HEK293 (cell line): Measurements from ENCODE around the gene NPHP4.

Source experiments
- CTCF ChIA-PET: fragments of 350-600 bp; formaldehyde crosslinking; extraction: SDS; loops from one replicate; lab custom pipeline; 2021; ENCODE audit warnings: antibody characterized with exemption; lab: Yijun Ruan, JAX
- POLR2A ChIA-PET: fragments of 300-600 bp; formaldehyde crosslinking; extraction: SDS; loops from one replicate; lab custom pipeline; 2020; ENCODE audit warnings: antibody characterized with exemption, inconsistent platforms; lab: Yijun Ruan, JAX
- H3K27ac ChIP-seq: fragments of 200-500 bp; sonication (Bioruptor generic); 2 replicates; pipeline ENCODE4 v1.5.1; 2014; ENCODE audit warnings: low read depth, low read length, control low read depth, inconsistent platforms; ENCODE audit errors: extremely low read depth
- H3K36me3 ChIP-seq, 2 experiments: fragments of 200-500 bp in 1 of 2; sonication (Bioruptor generic) in 1 of 2; 1 replicate in 1 of 2; 2 replicates in 1 of 2; pipeline ENCODE4 v1.5.1; 2014 to 2017; ENCODE audit warnings: inconsistent platforms in 2 of 2, low read length in 2 of 2; ENCODE audit not compliant: control insufficient read depth in 2 of 2, insufficient read depth in 1 of 2
- H3K4me1 ChIP-seq: fragments of 200-500 bp; sonication (Bioruptor generic); 2 replicates; pipeline ENCODE4 v1.5.1; 2014; ENCODE audit warnings: mild to moderate bottlenecking, low read length, inconsistent platforms; ENCODE audit not compliant: control insufficient read depth, insufficient read depth
- H3K4me3 ChIP-seq: 2 replicates; pipeline ENCODE4 v1.5.1; 2011; ENCODE audit warnings: low read depth, mild to moderate bottlenecking, control low read depth, low read length, moderate library complexity
- H3K9me3 ChIP-seq: fragments of 200-500 bp; sonication (Bioruptor generic); 2 replicates; pipeline ENCODE4 v1.5.1; 2014; ENCODE audit warnings: low read depth, low read length, inconsistent platforms; ENCODE audit not compliant: control insufficient read depth, insufficient read depth
- BCL11B ChIP-seq: fragments of 450-650 bp; formaldehyde crosslinking; IDR thresholded peaks from 2 replicates; pipeline ENCODE4 v1.5.1; 2016; ENCODE audit warnings: low read depth, missing biosample characterization, missing genetic modification characterization
- GLI2 ChIP-seq: fragments of 450-650 bp; formaldehyde crosslinking; IDR thresholded peaks from 2 replicates; pipeline ENCODE4; 2017; ENCODE audit warnings: missing biosample characterization, missing genetic modification characterization, low read depth, borderline replicate concordance
- GLIS1 ChIP-seq: fragments of 450-650 bp; formaldehyde crosslinking; IDR thresholded peaks from 2 replicates; pipeline ENCODE4 v1.5.1; 2016; ENCODE audit warnings: missing biosample characterization, missing genetic modification characterization
- HOXD13 ChIP-seq: sonication (generic); formaldehyde crosslinking; IDR thresholded peaks from 2 replicates; pipeline ENCODE4 v1.8.0; 2022; ENCODE audit warnings: missing genetic modification reagents, borderline replicate concordance
- KLF8 ChIP-seq: fragments of 450-650 bp; formaldehyde crosslinking; IDR thresholded peaks from 2 replicates; pipeline ENCODE4 v1.5.1; 2016; ENCODE audit warnings: missing biosample characterization, missing genetic modification characterization
- KLF9 ChIP-seq: fragments of 450-650 bp; formaldehyde crosslinking; IDR thresholded peaks from 2 replicates; pipeline ENCODE4 v1.5.1; 2016; ENCODE audit warnings: missing biosample characterization, missing genetic modification characterization, low read depth
- ZBTB48 ChIP-seq: fragments of 450-650 bp; formaldehyde crosslinking; IDR thresholded peaks from 2 replicates; pipeline ENCODE4 v1.5.1; 2016; ENCODE audit warnings: missing biosample characterization, missing genetic modification characterization
- ZNF19 ChIP-seq: fragments of 450-650 bp; formaldehyde crosslinking; IDR thresholded peaks from 2 replicates; pipeline ENCODE4; 2016; ENCODE audit warnings: missing biosample characterization, missing genetic modification characterization, low read depth
- ZNF214 ChIP-seq: fragments of 450-650 bp; formaldehyde crosslinking; IDR thresholded peaks from 2 replicates; pipeline ENCODE4 v1.5.1; 2017; ENCODE audit warnings: missing biosample characterization, mild to moderate bottlenecking, missing genetic modification characterization, borderline replicate concordance
- ZNF23 ChIP-seq: fragments of 450-650 bp; formaldehyde crosslinking; IDR thresholded peaks from 2 replicates; pipeline ENCODE4 v1.5.1; 2016; ENCODE audit warnings: missing biosample characterization, missing genetic modification characterization, borderline replicate concordance
- ZNF239 ChIP-seq: fragments of 450-650 bp; formaldehyde crosslinking; IDR thresholded peaks from 2 replicates; pipeline ENCODE4 v1.5.1; 2016; ENCODE audit warnings: missing biosample characterization, missing genetic modification characterization
- ZNF24 ChIP-seq: fragments of 450-650 bp; formaldehyde crosslinking; IDR thresholded peaks from 2 replicates; pipeline ENCODE4 v1.5.1; 2016; ENCODE audit warnings: missing biosample characterization, missing genetic modification characterization
- ZNF335 ChIP-seq: fragments of 450-650 bp; formaldehyde crosslinking; conservative IDR thresholded peaks from 2 replicates; pipeline ENCODE4 v1.5.1; 2016; ENCODE audit warnings: missing biosample characterization, missing genetic modification characterization
- ZNF350 ChIP-seq: fragments of 450-650 bp; formaldehyde crosslinking; IDR thresholded peaks from 2 replicates; pipeline ENCODE4 v1.5.0; 2017; ENCODE audit warnings: missing biosample characterization, mild to moderate bottlenecking, missing genetic modification characterization
- ZNF354C ChIP-seq: fragments of 450-650 bp; formaldehyde crosslinking; IDR thresholded peaks from 2 replicates; pipeline ENCODE4 v1.5.1; 2016; ENCODE audit warnings: missing biosample characterization, missing genetic modification characterization, low read depth, borderline replicate concordance
- ZNF37A ChIP-seq: fragments of 450-650 bp; IDR thresholded peaks from 2 replicates; pipeline ENCODE4 v1.5.1; 2018; ENCODE audit warnings: missing biosample characterization, missing genetic modification characterization
- ZNF404 ChIP-seq: fragments of 450-650 bp; formaldehyde crosslinking; IDR thresholded peaks from 2 replicates; pipeline ENCODE4 v1.5.1; 2017; ENCODE audit warnings: missing biosample characterization, missing genetic modification characterization
- ZNF510 ChIP-seq: fragments of 450-650 bp; formaldehyde crosslinking; IDR thresholded peaks from 2 replicates; pipeline ENCODE4 v1.5.1; 2018; ENCODE audit warnings: mild to moderate bottlenecking, missing genetic modification characterization, missing biosample characterization; ENCODE audit not compliant: insufficient replicate concordance
- ZNF658 ChIP-seq: fragments of 450-650 bp; formaldehyde crosslinking; IDR thresholded peaks from 2 replicates; pipeline ENCODE4; 2016; ENCODE audit warnings: missing biosample characterization, missing genetic modification characterization
- ZNF664 ChIP-seq: fragments of 450-650 bp; formaldehyde crosslinking; IDR thresholded peaks from 2 replicates; pipeline ENCODE4 v1.5.1; 2016; ENCODE audit warnings: missing biosample characterization, missing genetic modification characterization
- TF ChIP-seq, protein P1 (sequence below): fragments of 450-650 bp; formaldehyde crosslinking; IDR thresholded peaks from 2 replicates; pipeline ENCODE4; 2016; ENCODE audit warnings: missing biosample characterization, missing genetic modification characterization
- TF ChIP-seq, protein P2 (sequence below): IDR thresholded peaks from 2 replicates; pipeline ENCODE4 v1.6.1; 2011; ENCODE audit warnings: mild to moderate bottlenecking, low read depth, low read length, borderline replicate concordance
- TF ChIP-seq, protein P3 (sequence below): fragments of 450-650 bp; formaldehyde crosslinking; IDR thresholded peaks from 2 replicates; pipeline ENCODE4 v1.5.1; 2016; ENCODE audit warnings: missing biosample characterization, missing genetic modification characterization, borderline replicate concordance

Gene NPHP4

DNA sequence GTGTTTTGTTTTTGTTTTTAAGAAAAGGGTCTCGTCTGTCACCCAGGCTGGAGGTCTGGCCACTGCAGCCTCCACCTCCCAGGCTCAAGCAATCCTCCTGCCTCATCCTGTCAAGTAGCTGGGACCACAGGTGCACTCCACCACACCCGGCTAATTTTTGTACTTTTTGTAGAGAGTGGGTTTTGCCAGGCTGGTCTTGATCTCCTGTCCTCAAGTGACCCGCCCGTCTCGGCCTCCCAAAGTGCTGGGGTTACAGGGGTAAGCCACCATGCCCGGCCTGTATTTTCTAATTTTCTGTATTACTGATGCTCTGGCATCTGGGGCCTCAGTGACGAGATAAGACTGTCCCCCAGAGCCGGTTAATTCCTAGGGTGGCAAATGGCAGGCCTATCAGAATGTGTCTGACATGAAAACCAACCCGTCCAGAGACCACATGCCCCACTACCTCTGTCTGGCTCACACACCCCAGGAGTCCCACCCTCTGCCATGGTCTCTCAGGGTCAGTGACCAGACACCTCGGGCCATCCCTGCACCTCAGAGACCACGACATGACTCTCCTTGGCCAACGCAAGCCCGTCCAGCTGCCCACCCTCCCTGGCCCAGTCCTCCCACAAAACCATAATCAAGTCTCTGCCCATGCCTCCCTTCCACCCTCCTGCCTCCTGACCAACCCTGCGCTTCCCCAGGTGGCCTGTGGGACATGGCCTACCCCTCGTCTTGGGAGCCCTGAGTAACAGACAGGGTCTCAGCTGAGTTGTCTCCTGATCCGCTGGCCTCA, 12.5 kb downstream of the NPHP4 start:
- CTCF ChIA-PET, result interaction anchor here (0.6 to 3.0 kb wide), 3 partner anchors 10 to 506 kb away, joined by 4 to 12 read pairs (median 4); no protein-coding TSS in a partner anchor
- TF ChIP-seq HOXD13 (CRISPR knock-in tag) (no peak), ZNF24 (tag by site-specific recombination) (no peak), ZNF19 (tag by site-specific recombination) (no peak), ZNF214 (tag by site-specific recombination) (no peak)
- H3K4me1 ChIP-seq, result no peaks in the 10 kb centered on the region; the same call in 1 of the 2 replicates
- no peak overlapping the region for H3K27ac ChIP-seq
- no peaks in the 10 kb centered on the region for H3K9me3 ChIP-seq
- peaks cover 0 to 63% of the 10 kb centered on the region in 2 experiments; a peak in 1 of 3 replicates for H3K36me3 ChIP-seq
- POLR2A ChIA-PET, result interaction anchor here (1.5 kb wide), 1 partner anchor 12 kb away, joined by 9 read pairs; the partner anchor contains the start of gene NPHP4
- no peak overlapping the region for H3K4me3 ChIP-seq

DNA sequence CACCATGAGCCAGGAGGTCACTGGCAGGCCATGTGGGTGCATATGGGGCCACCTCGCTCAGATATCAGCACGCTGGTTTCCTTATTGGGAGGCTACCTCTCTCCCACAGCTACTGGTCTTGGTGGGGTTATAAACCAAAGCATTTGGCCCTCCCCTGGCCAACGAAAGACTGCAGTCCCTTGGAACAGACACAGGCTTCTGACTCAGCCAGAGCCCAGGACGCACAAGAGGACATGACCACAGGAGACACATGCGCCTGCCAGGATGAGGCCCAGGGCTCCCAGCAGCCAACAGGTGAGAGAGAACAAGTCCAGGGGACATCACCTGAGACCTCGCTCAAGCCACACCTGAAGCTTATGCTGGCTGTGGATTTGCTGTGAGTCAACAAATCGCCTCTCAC, 13.8 kb downstream of the NPHP4 start:
- ChIA-PET POLR2A (no interaction called here), CTCF (no interaction called here)
- Histone ChIP-seq H3K36me3 (peaks cover 0 to 59% of the 10 kb centered on the region in 2 experiments; a peak in 1 of 3 replicates), H3K4me3 (no peak overlapping the region), H3K27ac (no peak overlapping the region), H3K9me3 (no peaks in the 10 kb centered on the region), H3K4me1 (no peaks in the 10 kb centered on the region; the same call in 1 of the 2 replicates)
- no peak for TF ChIP-seq GLI2
- TF ChIP-seq ZNF350, result no peak
- TF ChIP-seq BCL11B, result no peak
- TF ChIP-seq GLIS1 (tag by site-specific recombination), result no peak
- no peak for TF ChIP-seq ZNF37A
- no peak for TF ChIP-seq ZBTB48 (tag by site-specific recombination)
- TF ChIP-seq ZNF354C (tag by site-specific recombination), result no peak
- no peak for TF ChIP-seq KLF9
- no peak for TF ChIP-seq ZNF23
- no peak for TF ChIP-seq ZNF404
- no peak for TF ChIP-seq ZNF658 (tag by site-specific recombination)
- no peak for TF ChIP-seq ZNF510 (tag by site-specific recombination)

DNA sequence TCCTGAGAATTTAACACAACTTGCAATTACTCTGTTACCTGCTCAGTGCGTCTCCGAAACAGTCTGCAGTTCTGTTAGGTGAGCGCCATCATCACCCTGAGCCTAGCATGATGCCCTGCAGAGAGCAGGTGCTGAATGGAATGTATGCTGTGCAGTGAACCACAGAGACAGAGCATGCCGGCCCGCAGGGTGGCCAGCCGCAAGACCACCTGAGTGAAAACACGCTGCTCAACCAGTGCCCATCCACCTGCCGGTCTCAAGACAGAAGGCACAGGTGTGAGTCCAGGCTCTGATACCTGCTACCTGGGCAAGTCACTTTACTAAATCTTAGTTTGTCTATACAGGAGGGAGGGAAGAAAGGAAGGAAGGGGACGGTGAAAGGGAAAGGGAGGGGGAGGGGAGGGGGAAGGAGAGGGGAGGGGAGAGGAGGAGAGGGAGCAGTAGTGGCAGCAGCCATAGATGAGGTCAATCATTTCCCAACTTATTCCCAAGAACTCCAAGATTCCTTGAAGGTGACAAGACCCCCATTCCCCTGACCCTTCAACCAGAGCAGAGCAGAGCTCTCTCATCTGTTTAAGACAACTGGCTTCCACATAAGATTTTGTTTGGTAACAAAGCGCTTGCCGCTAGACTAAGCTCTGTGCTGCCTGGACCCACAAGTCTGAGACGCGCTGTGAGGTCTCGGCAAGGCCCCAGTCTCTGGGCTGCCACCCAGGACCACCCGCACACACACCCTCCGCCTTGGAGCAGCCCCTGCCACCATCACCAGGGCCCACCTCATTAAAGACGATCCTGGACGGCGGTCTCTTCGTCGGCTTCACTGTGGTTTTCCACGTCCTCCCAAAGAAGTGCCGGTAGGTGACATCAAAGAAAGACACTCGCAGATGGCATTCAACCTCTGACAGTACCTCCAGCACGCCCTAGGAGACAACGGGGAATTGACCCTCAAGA, 14.5 kb downstream of the NPHP4 start:
- no peaks in the 10 kb centered on the region for H3K9me3 ChIP-seq
- peaks cover 0 to 55% of the 10 kb centered on the region in 2 experiments; a peak in 1 of 3 replicates for H3K36me3 ChIP-seq
- POLR2A ChIA-PET, result no interaction called here
- CTCF ChIA-PET, result interaction anchor here (0.6 kb wide), 1 partner anchor 15 kb away, joined by 3 read pairs; no protein-coding TSS in a partner anchor
- H3K4me1 ChIP-seq, result no peaks in the 10 kb centered on the region; the same call in 1 of the 2 replicates
- TF ChIP-seq, protein P1, sequence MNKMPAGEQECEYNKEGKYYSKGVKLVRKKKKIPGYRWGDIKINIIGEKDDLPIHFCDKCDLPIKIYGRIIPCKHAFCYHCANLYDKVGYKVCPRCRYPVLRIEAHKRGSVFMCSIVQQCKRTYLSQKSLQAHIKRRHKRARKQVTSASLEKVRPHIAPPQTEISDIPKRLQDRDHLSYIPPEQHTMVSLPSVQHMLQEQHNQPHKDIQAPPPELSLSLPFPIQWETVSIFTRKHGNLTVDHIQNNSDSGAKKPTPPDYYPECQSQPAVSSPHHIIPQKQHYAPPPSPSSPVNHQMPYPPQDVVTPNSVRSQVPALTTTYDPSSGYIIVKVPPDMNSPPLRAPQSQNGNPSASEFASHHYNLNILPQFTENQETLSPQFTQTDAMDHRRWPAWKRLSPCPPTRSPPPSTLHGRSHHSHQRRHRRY (tag by site-specific recombination), result no peak
- TF ChIP-seq ZNF664 (no peak), ZNF350 (no peak), KLF8 (tag by site-specific recombination) (no peak), ZNF239 (no peak), ZNF335 (tag by site-specific recombination) (no peak)
- TF ChIP-seq, protein P2, sequence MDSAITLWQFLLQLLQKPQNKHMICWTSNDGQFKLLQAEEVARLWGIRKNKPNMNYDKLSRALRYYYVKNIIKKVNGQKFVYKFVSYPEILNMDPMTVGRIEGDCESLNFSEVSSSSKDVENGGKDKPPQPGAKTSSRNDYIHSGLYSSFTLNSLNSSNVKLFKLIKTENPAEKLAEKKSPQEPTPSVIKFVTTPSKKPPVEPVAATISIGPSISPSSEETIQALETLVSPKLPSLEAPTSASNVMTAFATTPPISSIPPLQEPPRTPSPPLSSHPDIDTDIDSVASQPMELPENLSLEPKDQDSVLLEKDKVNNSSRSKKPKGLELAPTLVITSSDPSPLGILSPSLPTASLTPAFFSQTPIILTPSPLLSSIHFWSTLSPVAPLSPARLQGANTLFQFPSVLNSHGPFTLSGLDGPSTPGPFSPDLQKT, result no peak
- TF ChIP-seq, protein P3, sequence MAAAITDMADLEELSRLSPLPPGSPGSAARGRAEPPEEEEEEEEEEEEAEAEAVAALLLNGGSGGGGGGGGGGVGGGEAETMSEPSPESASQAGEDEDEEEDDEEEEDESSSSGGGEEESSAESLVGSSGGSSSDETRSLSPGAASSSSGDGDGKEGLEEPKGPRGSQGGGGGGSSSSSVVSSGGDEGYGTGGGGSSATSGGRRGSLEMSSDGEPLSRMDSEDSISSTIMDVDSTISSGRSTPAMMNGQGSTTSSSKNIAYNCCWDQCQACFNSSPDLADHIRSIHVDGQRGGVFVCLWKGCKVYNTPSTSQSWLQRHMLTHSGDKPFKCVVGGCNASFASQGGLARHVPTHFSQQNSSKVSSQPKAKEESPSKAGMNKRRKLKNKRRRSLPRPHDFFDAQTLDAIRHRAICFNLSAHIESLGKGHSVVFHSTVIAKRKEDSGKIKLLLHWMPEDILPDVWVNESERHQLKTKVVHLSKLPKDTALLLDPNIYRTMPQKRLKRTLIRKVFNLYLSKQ, result no peak
- no peak overlapping the region for H3K27ac ChIP-seq
- no peak overlapping the region for H3K4me3 ChIP-seq
